ENCODE data around the gene RNF146. TPM values are rescaled to one million over a fixed set of nuclear protein-coding genes. Genes with fewer than 3 reads are reported as not detected.

The RNF146 gene
- polyA plus RNA-seq, 2 donors, result 16.1 to 17.9 TPM

DNA sequence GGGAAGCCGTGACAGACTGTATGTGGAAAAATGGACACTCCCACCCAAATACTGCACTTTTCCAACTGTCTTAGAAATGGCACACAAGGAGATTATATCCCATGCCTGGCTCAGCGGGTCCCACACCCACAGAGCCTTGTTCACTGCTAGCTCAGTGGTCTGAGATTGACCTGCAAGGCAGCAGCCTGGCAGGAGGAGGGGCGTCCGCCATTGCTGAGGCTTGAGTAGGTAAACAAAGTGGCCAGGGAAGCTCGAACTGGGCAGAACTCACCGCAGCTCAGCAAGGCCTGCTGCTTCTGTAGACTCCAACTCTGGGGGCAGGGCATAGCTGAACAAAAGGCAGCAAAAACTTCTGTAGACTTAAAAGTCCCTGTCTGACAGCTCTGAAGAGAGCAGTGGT is 11.4 kb upstream of the RNF146 start:
- no peaks in the 10 kb centered on the region for H3K4me1 ChIP-seq (ENCODE audit: control insufficient read depth in 2 of 2, insufficient read depth in 2 of 2, low read length in 1 of 2)
- H3K4me3 ChIP-seq (ENCODE audit: low read depth in 1 of 2, low read length in 2 of 2), result no peak overlapping the region
- H3K9me3 ChIP-seq (ENCODE audit: control insufficient read depth in 2 of 2, insufficient read depth in 1 of 2, low read depth in 1 of 2, low read length in 1 of 2), result no peaks in the 10 kb centered on the region
- H3K36me3 ChIP-seq (ENCODE audit: control insufficient read depth in 2 of 2, insufficient read depth in 2 of 2, low read length in 1 of 2), result no peaks in the 10 kb centered on the region
- 92% methylated on average over 6 of the region's 6 CpGs for WGBS, 2 donors
- H3K27me3 ChIP-seq (ENCODE audit: control insufficient read depth in 1 of 2, insufficient read depth in 2 of 2, low read length in 2 of 2), result no peaks in the 10 kb centered on the region
- no peak overlapping the region for H3K27ac ChIP-seq (ENCODE audit: low read depth in 2 of 2, low read length in 1 of 2)

DNA sequence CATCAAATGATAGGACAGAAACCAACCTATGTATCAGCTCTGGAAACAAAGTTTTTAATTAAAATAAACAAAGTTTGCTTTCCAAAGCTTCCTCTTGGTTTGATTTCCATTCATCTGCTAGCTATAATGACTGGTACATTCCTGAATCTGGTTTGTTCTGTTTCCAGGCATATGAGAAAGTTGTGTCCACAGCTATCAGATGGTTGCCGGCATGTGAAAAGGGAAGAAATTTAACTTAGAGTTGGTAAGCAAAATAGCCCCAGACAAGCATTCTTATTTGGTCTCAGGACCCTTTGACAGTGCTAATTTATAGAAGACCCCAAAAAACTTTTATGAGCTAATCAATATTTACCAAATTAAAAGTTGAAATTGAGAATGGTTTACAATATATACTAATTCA is 3.8 kb upstream of the RNF146 start:
- WGBS, 2 donors, result 87 to 88% methylated on average over 1 of the region's 1 CpG
- Histone ChIP-seq H3K4me1 (ENCODE audit: control insufficient read depth in 2 of 2, insufficient read depth in 2 of 2, low read length in 1 of 2) (no peaks in the 10 kb centered on the region), H3K4me3 (ENCODE audit: low read depth in 1 of 2, low read length in 2 of 2) (no peak overlapping the region), H3K9me3 (ENCODE audit: control insufficient read depth in 2 of 2, insufficient read depth in 1 of 2, low read depth in 1 of 2, low read length in 1 of 2) (no peaks in the 10 kb centered on the region), H3K36me3 (ENCODE audit: control insufficient read depth in 2 of 2, insufficient read depth in 2 of 2, low read length in 1 of 2) (no peaks in the 10 kb centered on the region), H3K27me3 (ENCODE audit: control insufficient read depth in 1 of 2, insufficient read depth in 2 of 2, low read length in 2 of 2) (no peaks in the 10 kb centered on the region), H3K27ac (ENCODE audit: low read depth in 2 of 2, low read length in 1 of 2) (no peak overlapping the region)

DNA sequence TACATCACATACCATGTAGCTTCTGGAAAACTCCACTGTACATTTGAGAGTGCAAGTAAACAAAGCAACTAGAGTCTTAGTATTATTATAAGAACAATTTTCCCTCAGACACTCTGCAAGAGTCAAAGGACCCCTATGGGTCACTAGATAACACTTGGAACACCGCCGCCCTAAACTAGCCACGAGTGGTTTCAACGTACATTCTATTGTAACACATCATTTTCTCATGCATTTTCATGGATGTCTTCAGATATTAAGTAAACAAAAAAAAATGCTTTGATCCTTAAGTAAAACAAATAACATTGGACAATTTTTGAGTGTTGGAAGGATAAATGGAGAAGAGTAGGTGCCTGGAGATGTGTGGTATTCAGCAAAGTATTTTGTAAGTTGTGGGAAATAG is 3.2 kb upstream of the RNF146 start:
- H3K36me3 ChIP-seq (ENCODE audit: control insufficient read depth in 2 of 2, insufficient read depth in 2 of 2, low read length in 1 of 2), result no peaks in the 10 kb centered on the region
- no peaks in the 10 kb centered on the region for H3K27me3 ChIP-seq (ENCODE audit: control insufficient read depth in 1 of 2, insufficient read depth in 2 of 2, low read length in 2 of 2)
- no peaks in the 10 kb centered on the region for H3K9me3 ChIP-seq (ENCODE audit: control insufficient read depth in 2 of 2, insufficient read depth in 1 of 2, low read depth in 1 of 2, low read length in 1 of 2)
- H3K4me1 ChIP-seq (ENCODE audit: control insufficient read depth in 2 of 2, insufficient read depth in 2 of 2, low read length in 1 of 2), result no peaks in the 10 kb centered on the region
- H3K27ac ChIP-seq (ENCODE audit: low read depth in 2 of 2, low read length in 1 of 2), result no peak overlapping the region
- 63 to 66% methylated on average over 4 of the region's 4 CpGs for WGBS, 2 donors
- no peak overlapping the region for H3K4me3 ChIP-seq (ENCODE audit: low read depth in 1 of 2, low read length in 2 of 2)

DNA sequence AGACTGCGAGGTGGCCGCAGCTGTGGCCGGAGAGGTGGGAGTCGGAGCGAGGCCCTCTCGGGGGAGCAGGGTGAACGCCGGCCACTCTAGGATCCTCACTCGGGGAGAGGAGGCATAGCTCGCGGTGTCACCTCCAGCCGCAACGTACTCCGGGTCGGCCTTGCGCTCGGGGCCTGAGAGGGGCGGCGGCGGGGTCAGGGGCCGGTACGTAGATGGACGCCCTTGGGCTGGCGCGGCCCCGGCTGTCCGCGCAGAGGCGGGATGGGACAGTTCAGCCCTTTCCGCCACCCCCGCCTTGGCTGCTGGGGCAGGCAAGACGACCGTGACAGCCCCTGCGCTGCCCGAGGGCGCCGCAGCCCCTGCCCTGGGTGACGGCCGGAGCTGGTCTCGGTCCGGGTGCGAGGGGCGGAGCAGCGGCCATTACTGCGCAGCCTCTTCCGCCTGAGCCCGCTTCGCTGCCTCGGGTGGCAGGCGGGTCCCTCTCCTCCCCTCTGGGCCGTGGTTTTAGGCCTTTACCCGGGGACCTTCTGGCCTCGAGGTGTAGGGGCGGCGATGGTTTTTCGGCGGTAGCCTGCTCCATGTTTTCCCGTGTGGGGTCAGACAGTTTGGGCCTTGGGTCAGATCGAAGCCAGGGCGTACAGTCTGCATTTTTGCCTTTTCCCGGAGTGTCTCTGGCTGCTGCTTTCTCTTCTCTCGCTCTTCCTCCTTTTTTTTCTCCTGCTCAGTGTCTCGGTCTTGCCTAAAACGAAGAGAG is 405 bp downstream of the RNF146 start:
- Histone ChIP-seq H3K36me3 (ENCODE audit: control insufficient read depth in 2 of 2, insufficient read depth in 2 of 2, low read length in 1 of 2) (no peaks in the 10 kb centered on the region), H3K4me3 (ENCODE audit: low read depth in 1 of 2, low read length in 2 of 2) (peak overlapping the region; percentile 92 to 97), H3K27ac (ENCODE audit: low read depth in 2 of 2, low read length in 1 of 2) (peak overlapping the region; percentile 100), H3K27me3 (ENCODE audit: control insufficient read depth in 1 of 2, insufficient read depth in 2 of 2, low read length in 2 of 2) (no peaks in the 10 kb centered on the region), H3K4me1 (ENCODE audit: control insufficient read depth in 2 of 2, insufficient read depth in 2 of 2, low read length in 1 of 2) (no peaks in the 10 kb centered on the region), H3K9me3 (ENCODE audit: control insufficient read depth in 2 of 2, insufficient read depth in 1 of 2, low read depth in 1 of 2, low read length in 1 of 2) (no peaks in the 10 kb centered on the region)
- WGBS, 2 donors, result 0 to 1% methylated on average over 60 to 64 of the region's 64 CpGs

DNA sequence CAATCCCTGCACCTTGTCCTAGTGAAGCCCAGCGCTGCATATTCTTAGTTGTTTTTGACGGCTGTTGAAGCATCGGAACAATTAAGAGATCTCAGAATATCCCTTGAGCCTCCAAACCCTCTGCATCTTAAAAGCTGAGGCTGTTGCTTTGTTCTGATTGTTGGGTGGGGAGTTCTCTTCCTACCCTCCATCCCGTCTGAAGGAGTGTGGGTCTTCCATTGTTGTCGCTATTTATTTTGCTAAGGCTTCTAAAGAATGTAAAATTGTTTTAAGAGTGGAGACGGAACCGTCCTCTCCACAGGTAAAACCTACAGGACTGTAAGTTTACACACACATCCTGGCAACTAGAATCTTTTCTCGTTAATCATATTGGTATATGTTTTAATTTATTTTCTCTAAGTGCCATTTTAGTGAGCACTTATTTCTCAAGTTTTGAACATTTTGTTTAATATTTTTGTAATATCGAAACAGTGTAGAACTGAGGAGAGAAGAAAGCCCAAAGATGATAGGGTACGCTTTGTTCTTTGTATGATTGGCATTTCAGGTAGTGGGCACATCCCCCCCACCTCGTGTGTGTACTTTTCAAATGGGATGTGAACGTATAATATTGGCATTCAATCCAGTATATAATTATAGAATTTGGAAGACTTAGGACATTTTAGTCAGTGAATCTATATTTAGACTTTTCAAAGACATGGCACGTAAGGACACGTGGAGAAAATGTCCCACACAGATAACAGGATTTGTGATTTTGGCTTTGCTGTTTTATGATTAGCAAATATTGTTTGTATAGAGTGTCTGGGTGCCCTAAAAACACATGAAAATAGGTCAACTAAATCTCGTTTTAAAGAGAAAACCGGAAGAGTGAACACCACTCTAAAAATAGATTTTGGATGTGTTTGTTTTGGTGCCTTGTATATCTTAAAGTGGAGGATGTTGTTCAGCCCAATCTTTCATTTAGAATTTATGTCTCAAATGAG is 1.3 kb downstream of the RNF146 start:
- 2 to 3% methylated on average over 16 of the region's 16 CpGs for WGBS, 2 donors
- no peaks in the 10 kb centered on the region for H3K9me3 ChIP-seq (ENCODE audit: control insufficient read depth in 2 of 2, insufficient read depth in 1 of 2, low read depth in 1 of 2, low read length in 1 of 2)
- peak overlapping the region; percentile 92 to 97 for H3K4me3 ChIP-seq (ENCODE audit: low read depth in 1 of 2, low read length in 2 of 2)
- no peaks in the 10 kb centered on the region for H3K36me3 ChIP-seq (ENCODE audit: control insufficient read depth in 2 of 2, insufficient read depth in 2 of 2, low read length in 1 of 2)
- H3K4me1 ChIP-seq (ENCODE audit: control insufficient read depth in 2 of 2, insufficient read depth in 2 of 2, low read length in 1 of 2), result no peaks in the 10 kb centered on the region
- no peaks in the 10 kb centered on the region for H3K27me3 ChIP-seq (ENCODE audit: control insufficient read depth in 1 of 2, insufficient read depth in 2 of 2, low read length in 2 of 2)
- peak overlapping the region; percentile 100 for H3K27ac ChIP-seq (ENCODE audit: low read depth in 2 of 2, low read length in 1 of 2)

DNA sequence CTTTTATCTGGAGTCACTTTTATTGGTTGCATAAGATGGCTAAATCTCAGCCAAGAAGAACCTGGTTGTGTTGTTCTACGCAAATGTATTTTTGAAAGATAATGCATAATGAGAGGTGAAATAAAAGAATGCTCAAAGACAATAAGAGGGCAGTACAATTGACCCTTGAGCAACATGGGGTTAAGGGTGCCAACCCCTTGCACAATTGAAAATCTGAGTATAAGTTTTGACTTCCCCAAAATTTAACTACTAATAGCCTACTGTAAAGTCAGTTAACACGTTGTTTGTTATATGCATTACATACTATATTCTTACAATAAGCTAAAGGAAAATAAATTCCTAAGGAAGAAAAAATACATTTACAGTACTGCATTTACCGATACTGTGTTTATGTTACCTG is 5.9 kb downstream of the RNF146 start:
- H3K9me3 ChIP-seq (ENCODE audit: control insufficient read depth in 2 of 2, insufficient read depth in 1 of 2, low read depth in 1 of 2, low read length in 1 of 2), result no peaks in the 10 kb centered on the region
- no peaks in the 10 kb centered on the region for H3K4me1 ChIP-seq (ENCODE audit: control insufficient read depth in 2 of 2, insufficient read depth in 2 of 2, low read length in 1 of 2)
- no peak overlapping the region for H3K27ac ChIP-seq (ENCODE audit: low read depth in 2 of 2, low read length in 1 of 2)
- WGBS, 2 donors, result 90 to 94% methylated on average over 3 of the region's 3 CpGs
- H3K27me3 ChIP-seq (ENCODE audit: control insufficient read depth in 1 of 2, insufficient read depth in 2 of 2, low read length in 2 of 2), result no peaks in the 10 kb centered on the region
- no peaks in the 10 kb centered on the region for H3K36me3 ChIP-seq (ENCODE audit: control insufficient read depth in 2 of 2, insufficient read depth in 2 of 2, low read length in 1 of 2)
- no peak overlapping the region for H3K4me3 ChIP-seq (ENCODE audit: low read depth in 1 of 2, low read length in 2 of 2)

DNA sequence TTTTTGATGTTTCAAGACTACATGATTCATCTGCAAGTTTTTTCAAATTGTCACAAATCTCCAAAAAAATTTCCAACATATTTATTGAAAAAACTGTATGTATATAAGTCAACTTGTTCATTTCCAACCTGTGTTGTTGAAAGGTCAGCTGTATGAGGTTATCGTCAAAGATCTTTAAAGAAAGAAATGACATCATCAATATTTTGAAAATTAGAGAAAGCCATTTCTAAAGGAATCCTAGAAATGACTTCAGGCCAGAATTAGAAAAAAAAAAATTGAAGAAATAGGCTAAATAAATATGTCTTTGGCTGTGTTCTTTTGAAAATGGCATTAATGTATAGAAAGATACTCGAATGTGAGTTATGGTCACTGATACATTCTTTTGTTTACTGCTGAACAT is 6.8 kb downstream of the RNF146 start:
- Histone ChIP-seq H3K4me1 (ENCODE audit: control insufficient read depth in 2 of 2, insufficient read depth in 2 of 2, low read length in 1 of 2) (no peaks in the 10 kb centered on the region), H3K27me3 (ENCODE audit: control insufficient read depth in 1 of 2, insufficient read depth in 2 of 2, low read length in 2 of 2) (no peaks in the 10 kb centered on the region), H3K4me3 (ENCODE audit: low read depth in 1 of 2, low read length in 2 of 2) (no peak overlapping the region), H3K27ac (ENCODE audit: low read depth in 2 of 2, low read length in 1 of 2) (no peak overlapping the region), H3K9me3 (ENCODE audit: control insufficient read depth in 2 of 2, insufficient read depth in 1 of 2, low read depth in 1 of 2, low read length in 1 of 2) (no peaks in the 10 kb centered on the region), H3K36me3 (ENCODE audit: control insufficient read depth in 2 of 2, insufficient read depth in 2 of 2, low read length in 1 of 2) (no peaks in the 10 kb centered on the region)
- WGBS, 2 donors, result 87 to 91% methylated on average over 2 of the region's 2 CpGs

DNA sequence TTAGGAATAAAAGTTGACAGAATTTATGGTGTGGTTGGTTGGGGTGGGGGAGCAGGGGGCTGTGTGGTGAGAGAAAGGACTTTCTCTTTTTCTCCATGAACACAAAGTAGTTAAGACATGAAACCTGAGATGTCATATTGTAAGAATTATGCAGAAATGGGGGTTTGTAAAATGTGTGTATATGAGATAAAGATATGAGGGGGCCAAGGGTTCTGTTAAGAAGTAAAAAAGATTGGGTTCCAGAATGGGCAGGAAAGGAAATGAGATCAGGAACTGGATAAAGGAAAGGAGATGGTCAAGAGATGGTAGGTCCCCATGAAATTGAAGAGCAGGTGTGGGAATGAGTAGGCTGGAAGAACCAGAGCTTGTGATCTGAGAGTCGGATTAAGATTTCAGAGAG is 9.7 kb downstream of the RNF146 start:
- H3K27me3 ChIP-seq (ENCODE audit: control insufficient read depth in 1 of 2, insufficient read depth in 2 of 2, low read length in 2 of 2), result no peaks in the 10 kb centered on the region
- H3K36me3 ChIP-seq (ENCODE audit: control insufficient read depth in 2 of 2, insufficient read depth in 2 of 2, low read length in 1 of 2), result no peaks in the 10 kb centered on the region
- no peaks in the 10 kb centered on the region for H3K9me3 ChIP-seq (ENCODE audit: control insufficient read depth in 2 of 2, insufficient read depth in 1 of 2, low read depth in 1 of 2, low read length in 1 of 2)
- no peak overlapping the region for H3K4me3 ChIP-seq (ENCODE audit: low read depth in 1 of 2, low read length in 2 of 2)
- H3K27ac ChIP-seq (ENCODE audit: low read depth in 2 of 2, low read length in 1 of 2), result no peak overlapping the region
- 97% methylated on average over 1 of the region's 1 CpG for WGBS, 2 donors
- H3K4me1 ChIP-seq (ENCODE audit: control insufficient read depth in 2 of 2, insufficient read depth in 2 of 2, low read length in 1 of 2), result no peaks in the 10 kb centered on the region

DNA sequence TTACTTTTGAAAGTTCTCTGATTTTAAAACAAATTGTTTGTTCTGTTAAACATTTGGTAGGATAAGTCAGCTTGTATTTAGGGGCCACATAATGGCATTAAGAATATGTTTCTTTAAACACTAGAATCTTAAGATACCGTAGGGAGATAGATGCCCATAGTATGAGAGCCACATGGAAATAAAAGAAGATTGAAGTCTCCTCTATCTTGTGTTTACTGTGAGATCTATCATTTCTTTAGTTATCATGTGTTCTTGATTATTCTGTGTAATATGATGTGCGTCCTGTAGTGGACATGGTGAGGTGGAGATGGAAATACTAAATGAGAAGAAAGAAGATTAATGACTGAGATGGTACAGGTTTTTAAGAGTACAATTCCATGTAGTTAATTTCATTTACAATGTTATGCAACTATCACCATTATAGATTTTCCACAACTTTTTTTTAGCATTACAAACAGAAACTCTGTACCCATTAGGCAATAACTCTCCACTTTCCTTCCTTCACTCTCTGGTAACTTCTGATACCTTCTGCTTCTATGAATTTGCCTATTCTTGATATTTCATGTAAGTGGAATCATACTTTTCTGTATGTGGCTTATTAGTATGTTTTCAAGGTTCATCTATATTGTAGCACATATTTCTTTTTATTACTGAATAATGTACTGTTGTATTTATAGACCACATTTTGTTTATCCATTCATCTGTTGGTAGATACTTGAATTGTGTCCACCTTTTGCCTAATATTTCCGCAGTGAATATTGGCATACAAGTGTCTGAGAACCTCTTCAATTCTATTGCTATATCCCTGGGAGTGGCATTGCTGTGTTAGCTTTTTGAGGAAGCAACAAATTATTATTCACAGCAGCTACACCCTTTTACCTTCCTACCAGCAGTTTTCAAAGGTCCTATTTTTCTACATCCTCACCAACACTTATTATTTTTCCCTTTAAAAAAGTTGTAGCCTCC is 11.5 kb downstream of the RNF146 start:
- H3K9me3 ChIP-seq (ENCODE audit: control insufficient read depth in 2 of 2, insufficient read depth in 1 of 2, low read depth in 1 of 2, low read length in 1 of 2), result no peaks in the 10 kb centered on the region
- no peak overlapping the region for H3K27ac ChIP-seq (ENCODE audit: low read depth in 2 of 2, low read length in 1 of 2)
- H3K4me1 ChIP-seq (ENCODE audit: control insufficient read depth in 2 of 2, insufficient read depth in 2 of 2, low read length in 1 of 2), result no peaks in the 10 kb centered on the region
- H3K36me3 ChIP-seq (ENCODE audit: control insufficient read depth in 2 of 2, insufficient read depth in 2 of 2, low read length in 1 of 2), result peaks cover 0 to 2% of the 10 kb centered on the region in 2 donors
- no peak overlapping the region for H3K4me3 ChIP-seq (ENCODE audit: low read depth in 1 of 2, low read length in 2 of 2)
- no peaks in the 10 kb centered on the region for H3K27me3 ChIP-seq (ENCODE audit: control insufficient read depth in 1 of 2, insufficient read depth in 2 of 2, low read length in 2 of 2)
- WGBS, 2 donors, result 92 to 96% methylated on average over 3 of the region's 3 CpGs
